NCI-H1694 treated with DMSO at 0.1 percent for 48 hours (cell line): ENCODE results near the gene ATP8B4.

Experiments used
- DNase-seq: peaks from one replicate; lab custom pipeline; 2025; lab: John Stamatoyannopoulos, UW

Gene ATP8B4

GRCh38 chr15:49857496-49858475 is 261.2 kb downstream of the ATP8B4 start:
- DNase-seq, result no peak

GRCh38 chr15:49855917-49856637 is 263.0 kb downstream of the ATP8B4 start:
- no peak for DNase-seq

- DNase-seq, result no peak
Measured at GRCh38 chr15:49852756-49853155, 266.3 kb downstream of the ATP8B4 start.

GRCh38 chr15:49848807-49849206 is 270.2 kb downstream of the ATP8B4 start:
- no peak for DNase-seq

- no peak for DNase-seq
Measured at GRCh38 chr15:49848282-49848724, 270.7 kb downstream of the ATP8B4 start.

- no peak for DNase-seq
Measured at GRCh38 chr15:49847423-49848281, 271.4 kb downstream of the ATP8B4 start.

GRCh38 chr15:49844390-49844789 is 274.6 kb downstream of the ATP8B4 start:
- no peak for DNase-seq

GRCh38 chr15:49843725-49844124 is 275.3 kb downstream of the ATP8B4 start:
- no peak for DNase-seq

- no peak for DNase-seq
Measured at GRCh38 chr15:49842031-49842730, 276.9 kb downstream of the ATP8B4 start.

GRCh38 chr15:49832511-49832910 is 286.5 kb downstream of the ATP8B4 start:
- peak; percentile 11 for DNase-seq

- no peak for DNase-seq
Measured at GRCh38 chr15:49831206-49831965, 287.6 kb downstream of the ATP8B4 start.

GRCh38 chr15:49830391-49830790 is 288.6 kb downstream of the ATP8B4 start:
- no peak for DNase-seq

GRCh38 chr15:49827311-49827710 is 291.7 kb downstream of the ATP8B4 start:
- no peak for DNase-seq

- DNase-seq, result no peak
Measured at GRCh38 chr15:49826640-49827234, 292.3 kb downstream of the ATP8B4 start.

GRCh38 chr15:49824775-49825099 is 294.3 kb downstream of the ATP8B4 start:
- DNase-seq, result no peak

- DNase-seq, result no peak
Measured at GRCh38 chr15:49823987-49824774, 294.9 kb downstream of the ATP8B4 start.

GRCh38 chr15:49817100-49817499 is 301.9 kb downstream of the ATP8B4 start:
- DNase-seq, result no peak

GRCh38 chr15:49815950-49816349 is 303.1 kb downstream of the ATP8B4 start:
- peak; percentile 4 for DNase-seq

GRCh38 chr15:49815526-49815925 is 303.5 kb downstream of the ATP8B4 start:
- no peak for DNase-seq

GRCh38 chr15:49814709-49815108 is 304.3 kb downstream of the ATP8B4 start:
- no peak for DNase-seq
